Uterus (tissue), 4 donors: ENCODE measurements around the gene XIST. TPM values are rescaled to one million over a fixed set of nuclear protein-coding genes. Genes with fewer than 3 reads are reported as not detected.

Source experiments
- DNase-seq, 2 donors: peaks; one replicate each; pipeline ENCODE4 v3.0.0-alpha.2; 2019 to 2020
- H3K27ac ChIP-seq, 2 donors: fragments of 200-600 bp; sonication (generic); 1 replicate in 1 of 2; 2 replicates in 1 of 2; pipeline ENCODE4 v1.5.1; 2016 to 2018
- H3K27me3 ChIP-seq, 2 donors: fragments of 200-600 bp; sonication (generic); one replicate each; pipeline ENCODE4 v1.5.1; 2018 to 2019; ENCODE audit warnings: control low read depth in 1 of 2
- H3K36me3 ChIP-seq, 2 donors: fragments of 200-600 bp; sonication (generic); one replicate each; pipeline ENCODE4 v1.5.1; 2019; ENCODE audit warnings: control low read depth in 1 of 2
- H3K4me1 ChIP-seq, 2 donors: fragments of 200-600 bp; sonication (generic); one replicate each; pipeline ENCODE4 v1.5.1; 2018 to 2019; ENCODE audit warnings: control low read depth in 1 of 2
- H3K4me3 ChIP-seq, 2 donors: fragments of 200-600 bp; sonication (generic); 1 replicate in 1 of 2; 2 replicates in 1 of 2; pipeline ENCODE4 v1.5.1; 2018 to 2019; ENCODE audit warnings: mild to moderate bottlenecking in 1 of 2
- H3K9me3 ChIP-seq, 2 donors: fragments of 200-600 bp; sonication (generic); one replicate each; pipeline ENCODE4 v1.5.1; 2019; ENCODE audit warnings: control low read depth in 1 of 2
- CTCF ChIP-seq, 4 experiments: fragments of 200-600 bp in 2 of 4; fragments of 450-650 bp in 2 of 4; sonication (generic) in 2 of 4; IDR thresholded peaks; one replicate each; pipeline ENCODE4 v1.5.1; 2016 to 2019; ENCODE audit warnings: antibody characterized with exemption in 4 of 4, mild to moderate bottlenecking in 2 of 4, moderate library complexity in 1 of 4
- POLR2A ChIP-seq, 2 donors: fragments of 450-650 bp; IDR thresholded peaks; one replicate each; pipeline ENCODE4 v1.6.1; 2016; ENCODE audit warnings: antibody characterized with exemption in 2 of 2, mild to moderate bottlenecking in 1 of 2, moderate library complexity in 1 of 2
- intact Hi-C: fragments of 100-400 bp; cut with DNase I; formaldehyde crosslinking; loops from one replicate; pipeline ENCODE4 v1.15.1; 2023; ENCODE audit warnings: low total_unique reads
- total RNA-seq, 4 donors: library from RNA; depleted of rRNA in 3 of 4; stranded (reverse); fragments of >200 nt in 3 of 4; gene quantifications; one replicate each; pipeline versions ENCODE4 v1.1.0 to v1.2.4, GENCODE V29; 2014 to 2023
- donor health status: DM: yes; HTN: yes; CAD: no.

Gene XIST
- total RNA-seq, 4 donors from 2014 or later: 191 to 525 (median 404) TPM

GRCh38 chrX:73852022-73852421, 492 bp downstream of the XIST start:
- H3K4me3 ChIP-seq: peak overlapping the region; percentile 39 to 45

GRCh38 chrX:73851014-73852009, 1.2 kb downstream of the XIST start:
- DNase-seq: peak; percentile 89 to 91
- no peaks in the 10 kb centered on the region for H3K9me3 ChIP-seq
- H3K4me1 ChIP-seq: no peaks in the 10 kb centered on the region
- H3K4me3 ChIP-seq: peak overlapping the region; percentile 39 to 45
- TF ChIP-seq CTCF (IDR thresholded peaks at IDR 0.05): no peak
- no peak for TF ChIP-seq POLR2A (IDR thresholded peaks at IDR 0.05)
- intact Hi-C loops: no loop called here
- no peaks in the 10 kb centered on the region for H3K27me3 ChIP-seq
- no peaks in the 10 kb centered on the region for H3K36me3 ChIP-seq
- H3K27ac ChIP-seq: peak overlapping the region; percentile 83

More at GRCh38 chrX:73852022-73852421, 492 bp downstream of the XIST start:
- no peaks in the 10 kb centered on the region for H3K4me1 ChIP-seq
- no peaks in the 10 kb centered on the region for H3K27me3 ChIP-seq
- peak overlapping the region; percentile 83 for H3K27ac ChIP-seq
- TF ChIP-seq CTCF (IDR thresholded peaks at IDR 0.05): no peak
- intact Hi-C loops: no loop called here
- no peaks in the 10 kb centered on the region for H3K36me3 ChIP-seq
- DNase-seq: no peak
- no peaks in the 10 kb centered on the region for H3K9me3 ChIP-seq

- H3K4me3 ChIP-seq: peak overlapping the region in 1 of 2 donors; percentile 38
- no peak for TF ChIP-seq CTCF (IDR thresholded peaks at IDR 0.05)
- TF ChIP-seq POLR2A (IDR thresholded peaks at IDR 0.05): no peak
- intact Hi-C loops: no loop called here
These were observed 2.1 kb downstream of the XIST start for GRCh38 chrX:73850124-73851013.

GRCh38 chrX:73849073-73849472, 3.4 kb downstream of the XIST start:
- no peaks in the 10 kb centered on the region for H3K36me3 ChIP-seq
- no peaks in the 10 kb centered on the region for H3K9me3 ChIP-seq
- TF ChIP-seq POLR2A (IDR thresholded peaks at IDR 0.05) (no peak), CTCF (IDR thresholded peaks at IDR 0.05) (no peak)
- no peak overlapping the region for H3K4me3 ChIP-seq
- intact Hi-C loops: no loop called here
- no peaks in the 10 kb centered on the region for H3K4me1 ChIP-seq
- no peak for DNase-seq
- no peak overlapping the region for H3K27ac ChIP-seq
- no peaks in the 10 kb centered on the region for H3K27me3 ChIP-seq

More at GRCh38 chrX:73850124-73851013, 2.1 kb downstream of the XIST start:
- Histone ChIP-seq H3K27me3 (no peaks in the 10 kb centered on the region), H3K9me3 (no peaks in the 10 kb centered on the region), H3K4me1 (no peaks in the 10 kb centered on the region), H3K36me3 (no peaks in the 10 kb centered on the region), H3K27ac (peak overlapping the region; percentile 75 to 83)
- peak; percentile 24 to 33 for DNase-seq
